HFF-Myc (cell line): ENCODE data around the gene TRMT10A.
"Not testable (repeated sequence)": the region's sequence is repeated elsewhere in the genome, so short reads cannot be mapped to it uniquely, and the experiment has no call there.

ENCODE experiments used
- DNase-seq: peaks from one replicate; pipeline ENCODE4 v3.0.0-alpha.2; 2011; ENCODE audit warnings: low read depth; ENCODE audit errors: extremely low read depth
- H3K4me3 ChIP-seq: replicated peaks from 2 replicates; pipeline ENCODE4 v1.5.1; 2011; ENCODE audit warnings: low read depth, mild to moderate bottlenecking, control low read depth, low read length
- CTCF ChIP-seq: IDR thresholded peaks from 2 replicates; pipeline ENCODE4 v1.5.1; 2012; ENCODE audit warnings: mild to moderate bottlenecking, low read depth, low read length, control low read depth; ENCODE audit errors: missing control alignments

Gene TRMT10A

GRCh38 chr4:99564921-99565320, 1.1 kb upstream of the TRMT10A start:
- no peak for TF ChIP-seq CTCF
- no peak for DNase-seq
- H3K4me3 ChIP-seq: no peak overlapping the region

GRCh38 chr4:99552872-99553271, 11.0 kb downstream of the TRMT10A start:
- TF ChIP-seq CTCF: no peak

GRCh38 chr4:99540277-99540939, 23.4 kb downstream of the TRMT10A start:
- no peak overlapping the region for H3K4me3 ChIP-seq
- DNase-seq: no peak
- TF ChIP-seq CTCF: no peak

More at GRCh38 chr4:99552872-99553271, 11.0 kb downstream of the TRMT10A start:
- no peak overlapping the region for H3K4me3 ChIP-seq
- no peak for DNase-seq

- no peak for TF ChIP-seq CTCF
- H3K4me3 ChIP-seq: no peak overlapping the region
- DNase-seq: no peak
Observed at GRCh38 chr4:99537674-99538073, 26.2 kb downstream of the TRMT10A start.

GRCh38 chr4:99536848-99537247, 27.0 kb downstream of the TRMT10A start:
- no peak overlapping the region for H3K4me3 ChIP-seq
- no peak for DNase-seq
- TF ChIP-seq CTCF: no peak

GRCh38 chr4:99536271-99536670, 27.6 kb downstream of the TRMT10A start:
- H3K4me3 ChIP-seq: no peak overlapping the region
- no peak for DNase-seq
- TF ChIP-seq CTCF: no peak

- DNase-seq: not testable (repeated sequence)
Observed at GRCh38 chr4:99534699-99535098, 29.1 kb downstream of the TRMT10A start.

More at GRCh38 chr4:99534699-99535098, 29.1 kb downstream of the TRMT10A start:
- H3K4me3 ChIP-seq: not testable (repeated sequence)
